ENCODE data around the gene LRPAP1.

LRPAP1 gene

DNA sequence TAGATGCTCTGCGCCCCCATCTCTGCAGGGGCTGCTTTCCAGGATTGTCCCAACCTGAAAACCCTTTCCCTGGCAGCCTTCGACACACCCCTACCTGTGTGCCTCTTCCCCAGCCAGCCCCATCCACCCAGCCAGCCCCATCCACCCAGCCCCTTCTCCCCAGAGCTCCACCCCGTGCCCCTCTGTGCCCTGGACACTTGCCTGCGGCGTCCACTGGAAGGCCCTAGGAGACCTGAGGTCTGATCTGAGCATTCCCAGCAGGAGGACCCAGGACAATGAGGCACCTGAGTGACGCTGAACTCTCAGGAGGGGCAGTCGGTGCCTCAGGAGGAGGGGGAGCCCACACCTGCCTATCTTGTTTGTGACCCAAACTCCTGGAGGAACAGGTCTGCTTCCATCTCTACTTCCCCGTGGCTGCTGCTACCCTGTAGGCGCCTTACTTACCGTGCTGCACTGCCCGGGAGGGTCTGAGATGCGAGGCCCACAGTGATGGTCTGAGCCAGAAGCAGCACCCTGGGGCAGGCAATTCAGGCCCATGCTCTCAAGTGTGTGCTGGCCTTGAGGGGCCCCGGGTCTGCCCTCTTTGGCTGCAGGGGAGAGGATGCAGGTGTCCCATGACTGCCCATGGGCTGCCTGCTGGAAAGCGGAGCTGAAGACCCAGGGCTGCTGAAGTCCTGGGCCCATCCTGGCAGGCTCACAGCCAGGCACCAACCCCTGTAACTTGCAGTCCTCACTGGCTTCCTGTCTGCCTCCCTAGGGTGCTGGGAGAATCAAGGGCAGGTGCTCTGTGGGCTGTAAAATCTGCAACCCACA, 4.9 kb downstream of the LRPAP1 start:
- TF ChIP-seq GATA3 (IDR thresholded peaks at IDR 0.05; ENCODE audit: low read depth, low read length) (no peak), GATA2 (IDR thresholded peaks at IDR 0.05; ENCODE audit: low read depth, low read length) (no peak)

DNA sequence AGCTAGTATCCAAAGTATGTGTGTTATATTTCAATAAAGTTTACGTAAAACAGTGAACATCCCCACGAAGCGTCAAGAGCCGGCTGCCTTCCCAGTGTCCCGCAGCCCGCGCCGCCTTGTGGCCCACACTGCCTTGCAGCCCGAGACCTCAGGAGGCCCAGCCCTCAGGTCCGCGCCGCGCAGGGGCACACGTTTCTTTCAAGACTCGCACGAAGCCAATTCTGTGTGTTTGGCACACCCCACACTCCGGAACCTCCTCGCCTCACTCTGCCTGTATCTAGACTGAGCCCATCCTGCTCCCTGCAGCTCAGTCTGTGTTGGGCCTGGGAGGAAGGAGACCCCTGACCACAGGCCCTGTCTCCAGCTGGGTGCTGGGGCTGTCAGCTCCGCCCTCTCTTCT, 5.8 kb downstream of the LRPAP1 start:
- no peak for TF ChIP-seq GATA3 (IDR thresholded peaks at IDR 0.05; ENCODE audit: low read depth, low read length)
- TF ChIP-seq GATA2 (IDR thresholded peaks at IDR 0.05; ENCODE audit: low read depth, low read length): no peak

DNA sequence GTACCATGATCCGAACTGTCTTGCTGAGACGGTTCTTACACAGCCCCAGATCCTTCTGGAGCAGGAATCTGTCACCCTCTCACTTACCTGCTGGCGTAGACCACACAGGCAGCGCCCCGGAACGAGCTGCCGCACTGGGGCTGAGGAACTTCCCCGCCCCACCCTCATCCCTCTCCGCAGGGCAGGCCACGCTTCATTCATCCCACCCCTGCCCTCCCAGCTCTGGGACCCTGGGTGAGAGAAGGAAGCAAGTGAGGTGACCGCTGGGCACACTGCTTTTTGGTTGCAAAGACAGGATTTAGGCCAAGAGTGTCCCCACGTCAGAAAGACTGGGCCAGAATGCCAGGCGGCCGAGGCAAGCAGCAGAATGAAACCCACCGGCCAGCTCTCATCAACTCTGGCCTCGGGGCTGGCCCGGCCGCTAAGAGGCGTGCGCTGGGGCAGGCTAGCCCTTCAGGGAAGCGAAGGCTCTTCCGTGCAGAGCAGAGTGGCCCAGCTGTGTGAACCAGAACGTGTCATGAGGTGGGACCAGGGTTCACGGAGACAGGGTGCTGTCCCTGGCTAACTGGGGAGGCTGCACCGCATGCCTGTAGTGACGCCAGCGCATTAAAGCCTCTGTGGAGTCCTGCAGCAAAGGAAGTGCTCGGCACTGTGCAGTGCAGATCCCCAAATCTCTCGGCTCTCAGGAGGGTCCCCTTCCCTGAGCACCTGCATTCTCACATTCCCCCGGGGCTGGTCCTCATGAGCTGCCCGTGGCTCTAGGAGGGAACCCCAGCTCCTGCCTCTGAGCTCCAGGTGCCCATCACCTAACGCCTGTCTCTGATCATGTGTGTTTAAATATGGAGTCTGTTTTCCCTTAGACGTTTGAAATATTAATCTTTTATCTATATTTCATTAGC, 6.4 kb downstream of the LRPAP1 start:
- TF ChIP-seq GATA3 (IDR thresholded peaks at IDR 0.05; ENCODE audit: low read depth, low read length) (no peak), GATA2 (IDR thresholded peaks at IDR 0.05; ENCODE audit: low read depth, low read length) (no peak)

GRCh38 chr4:3524920-3525319, 7.3 kb downstream of the LRPAP1 start:
- no peak for TF ChIP-seq GATA2 (IDR thresholded peaks at IDR 0.05; ENCODE audit: low read depth, low read length)
- no peak for TF ChIP-seq GATA3 (IDR thresholded peaks at IDR 0.05; ENCODE audit: low read depth, low read length)

- TF ChIP-seq GATA2 (IDR thresholded peaks at IDR 0.05; ENCODE audit: low read depth, low read length) (no peak), GATA3 (IDR thresholded peaks at IDR 0.05; ENCODE audit: low read depth, low read length) (no peak)
Observed at GRCh38 chr4:3524349-3524748, 7.9 kb downstream of the LRPAP1 start.

DNA sequence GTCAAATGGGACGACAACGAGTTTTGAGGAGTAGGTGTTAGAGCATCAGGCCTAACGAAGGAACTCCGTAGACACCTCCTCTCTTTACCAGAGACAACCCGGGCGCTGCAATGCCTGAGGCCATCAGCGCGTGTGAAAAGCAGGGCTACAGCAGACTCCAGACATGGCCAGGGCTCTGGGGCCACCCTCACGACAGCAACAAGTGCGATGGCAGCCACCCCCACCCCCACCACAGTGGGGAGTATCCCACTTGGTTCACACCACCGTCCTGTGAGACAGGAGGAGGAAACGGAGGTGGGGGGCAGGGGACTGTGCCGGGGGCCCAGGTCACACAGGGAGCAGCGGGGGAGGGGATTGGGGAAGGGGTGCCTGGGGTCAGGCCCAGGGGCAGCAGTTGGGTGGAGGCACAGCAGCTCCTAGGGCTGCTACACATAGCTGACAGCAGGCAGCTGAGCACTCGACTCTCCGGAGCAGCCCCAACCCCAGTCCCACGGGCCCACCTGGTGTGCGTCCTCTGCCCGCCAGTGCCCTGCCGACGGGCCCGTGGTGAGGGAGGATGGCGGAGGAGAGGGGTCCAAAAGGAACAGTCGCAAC, 8.5 kb downstream of the LRPAP1 start:
- TF ChIP-seq GATA2 (IDR thresholded peaks at IDR 0.05; ENCODE audit: low read depth, low read length): no peak
- TF ChIP-seq GATA3 (IDR thresholded peaks at IDR 0.05; ENCODE audit: low read depth, low read length): no peak

DNA sequence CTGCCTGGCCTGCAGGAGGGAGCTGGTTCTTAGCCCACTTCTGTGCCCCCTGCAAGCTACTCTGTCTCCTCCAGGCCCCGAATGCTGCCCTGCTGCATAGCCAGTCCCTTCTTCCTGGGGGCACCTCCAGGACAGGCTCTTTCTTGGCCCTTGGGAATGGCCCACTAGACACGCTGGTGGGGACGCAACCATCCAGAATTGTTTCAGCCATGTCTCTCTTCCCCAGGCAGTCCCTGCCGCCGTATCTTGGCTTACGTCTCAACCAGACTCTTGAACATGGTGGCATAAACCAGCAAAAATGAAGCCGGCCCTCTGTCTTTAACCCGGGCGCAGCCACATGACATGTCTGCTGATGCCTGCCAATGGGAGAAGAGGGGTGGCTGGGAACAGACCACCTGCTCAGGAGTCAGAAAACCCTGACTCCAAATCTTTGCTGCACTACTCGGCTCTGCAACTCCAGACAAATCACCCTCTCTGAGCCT, 9.0 kb downstream of the LRPAP1 start:
- no peak for TF ChIP-seq GATA2 (IDR thresholded peaks at IDR 0.05; ENCODE audit: low read depth, low read length)
- no peak for TF ChIP-seq GATA3 (IDR thresholded peaks at IDR 0.05; ENCODE audit: low read depth, low read length)

GRCh38 chr4:3522651-3523050, 9.6 kb downstream of the LRPAP1 start:
- TF ChIP-seq GATA2 (IDR thresholded peaks at IDR 0.05; ENCODE audit: low read depth, low read length) (no peak), GATA3 (IDR thresholded peaks at IDR 0.05; ENCODE audit: low read depth, low read length) (no peak)

DNA sequence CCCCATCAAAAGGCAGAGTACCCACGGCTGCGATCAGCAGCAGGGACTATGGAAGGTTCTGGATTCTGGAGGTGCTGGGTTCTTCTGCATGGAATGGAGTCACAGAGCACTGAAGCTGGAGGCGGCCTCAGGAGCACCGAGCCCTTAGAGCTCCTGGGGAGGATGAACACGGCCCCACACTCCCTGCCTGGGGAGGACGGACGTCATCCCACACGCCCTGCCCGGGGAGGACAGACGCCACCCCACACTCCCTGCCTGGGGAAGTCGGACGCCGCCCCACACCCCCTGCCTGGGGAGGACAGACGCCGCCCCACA, 9.9 kb downstream of the LRPAP1 start:
- TF ChIP-seq GATA3 (IDR thresholded peaks at IDR 0.05; ENCODE audit: low read depth, low read length) (no peak), GATA2 (IDR thresholded peaks at IDR 0.05; ENCODE audit: low read depth, low read length) (no peak)

- TF ChIP-seq GATA3 (IDR thresholded peaks at IDR 0.05; ENCODE audit: low read depth, low read length) (no peak), GATA2 (IDR thresholded peaks at IDR 0.05; ENCODE audit: low read depth, low read length) (no peak)
Observed at GRCh38 chr4:3521621-3522325, 10.4 kb downstream of the LRPAP1 start.

GRCh38 chr4:3520796-3521600, 11.2 kb downstream of the LRPAP1 start:
- no peak for TF ChIP-seq GATA2 (IDR thresholded peaks at IDR 0.05; ENCODE audit: low read depth, low read length)
- no peak for TF ChIP-seq GATA3 (IDR thresholded peaks at IDR 0.05; ENCODE audit: low read depth, low read length)

- no peak for TF ChIP-seq GATA2 (IDR thresholded peaks at IDR 0.05; ENCODE audit: low read depth, low read length)
- no peak for TF ChIP-seq GATA3 (IDR thresholded peaks at IDR 0.05; ENCODE audit: low read depth, low read length)
Observed at GRCh38 chr4:3520276-3520675, 11.9 kb downstream of the LRPAP1 start.

Measured in SH-SY5Y (cell line).